Activated B cell treated with CpG ODN at 0.5 μM for 24 hours (primary cell): Measurements from ENCODE around the gene RPL22. TPM values are rescaled to one million over a fixed set of nuclear protein-coding genes. Genes with fewer than 3 reads are reported as not detected.

Experiments used
- ATAC-seq: fragments of 200-7000 bp; cut with Tn5 transposase; one replicate; pipeline ENCODE4 v1.10.0; 2021; ENCODE audit warnings: low read depth, mild to moderate bottlenecking, moderate library complexity
- CTCF ChIA-PET: fragments of 350-600 bp; sonication (Branson Sonifier 250); formaldehyde crosslinking; loops from one replicate; lab custom pipeline; 2021; ENCODE audit warnings: antibody characterized with exemption; lab: Charles Lee
- POLR2A ChIA-PET: fragments of 350-600 bp; sonication (Branson Sonifier 250); formaldehyde crosslinking; loops from one replicate; lab custom pipeline; 2021; ENCODE audit warnings: antibody characterized with exemption; lab: Charles Lee
- DNase-seq: peaks from one replicate; pipeline ENCODE4 v3.0.0; 2022
- H3K27ac Mint-ChIP-seq: one replicate; pipeline ENCODE4 v1.8.0; 2020; ENCODE audit warnings: mixed read lengths
- H3K27me3 Mint-ChIP-seq: one replicate; pipeline ENCODE4 v1.8.0; 2021; ENCODE audit warnings: mixed read lengths
- H3K36me3 Mint-ChIP-seq: one replicate; pipeline ENCODE4 v1.8.0; 2021; ENCODE audit warnings: low read depth, mixed read lengths
- H3K4me1 Mint-ChIP-seq: one replicate; pipeline ENCODE4 v1.8.0; 2021; ENCODE audit warnings: mixed read lengths
- H3K4me3 Mint-ChIP-seq: one replicate; pipeline ENCODE4 v1.8.0; 2020; ENCODE audit warnings: mild to moderate bottlenecking, mixed read lengths
- H3K9me3 Mint-ChIP-seq: one replicate; pipeline ENCODE4 v1.8.0; 2020; ENCODE audit warnings: mixed read lengths
- CTCF ChIP-seq: fragments of 200-600 bp; IDR thresholded peaks from one replicate; pipeline ENCODE4 v1.8.0; 2022; ENCODE audit warnings: antibody characterized with exemption, mild to moderate bottlenecking
- intact Hi-C: fragments of 100-400 bp; cut with micrococcal nuclease; formaldehyde crosslinking; loops from one replicate; pipeline ENCODE4 v1.15.1; 2024
- total RNA-seq: library from RNA; stranded (reverse); gene quantifications from 2 replicates; pipeline ENCODE4 v1.2.3, GENCODE V29; 2022

Gene RPL22
- total RNA-seq, 1 donor from 2014 or later: 621 TPM

DNA sequence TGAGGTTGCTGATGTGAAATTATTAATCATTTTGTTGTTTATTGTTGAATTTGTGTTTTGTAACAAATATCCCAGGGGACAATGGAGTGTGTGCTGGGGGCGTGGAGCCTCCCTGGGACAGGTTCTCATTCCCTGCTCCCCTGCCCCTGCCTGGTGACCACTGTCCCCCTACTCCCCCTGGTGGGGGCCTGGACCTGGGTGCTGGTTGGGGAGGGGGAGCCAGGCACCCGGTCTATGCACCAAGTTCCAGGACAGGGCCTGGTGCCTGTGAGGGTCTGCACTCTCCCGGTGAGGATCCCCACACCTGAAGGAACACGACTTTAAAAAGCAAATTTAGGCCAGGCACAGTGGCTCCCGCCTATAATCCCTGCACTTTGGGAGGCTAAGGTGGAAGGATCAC, 61.6 kb downstream of the RPL22 start:
- Mint-ChIP-seq H3K27me3 (peaks cover 6% of the 10 kb centered on the region), H3K9me3 (no peaks in the 10 kb centered on the region), H3K4me1 (no peaks in the 10 kb centered on the region), H3K4me3 (no peak overlapping the region), H3K36me3 (no peaks in the 10 kb centered on the region), H3K27ac (no peak overlapping the region)
- no peak for TF ChIP-seq CTCF
- no peak for ATAC-seq
- CTCF ChIA-PET: no interaction called here
- no peak for DNase-seq
- intact Hi-C loops: no loop called here
- POLR2A ChIA-PET: no interaction called here

GRCh38 chr1:6136516-6137220, 62.7 kb downstream of the RPL22 start:
- DNase-seq (no peak), ATAC-seq (no peak)
- TF ChIP-seq CTCF: no peak
- no peaks in the 10 kb centered on the region for H3K4me1 Mint-ChIP-seq
- peaks cover 4% of the 10 kb centered on the region for H3K27me3 Mint-ChIP-seq
- intact Hi-C loops: no loop called here
- ChIA-PET CTCF (no interaction called here), POLR2A (no interaction called here)
- no peaks in the 10 kb centered on the region for H3K36me3 Mint-ChIP-seq
- peaks cover 8% of the 10 kb centered on the region for H3K9me3 Mint-ChIP-seq
- H3K27ac Mint-ChIP-seq: no peak overlapping the region
- no peak overlapping the region for H3K4me3 Mint-ChIP-seq

Other genes with a start within 250 kb of the RPL22 start
- gene NPHP4, start 207.2 kb downstream of the RPL22 start, total RNA-seq: 6.2 and 8.0 TPM in 2 replicates
- 101 and 121 TPM in 2 replicates for gene KCNAB2, start 153.7 kb downstream of the RPL22 start, total RNA-seq
- 0.31 and 0.49 TPM in 2 replicates for gene CHD5, start 19.3 kb downstream of the RPL22 start, total RNA-seq
- gene RNF207, start 6.5 kb upstream of the RPL22 start, total RNA-seq: 3.3 and 4.1 TPM in 2 replicates
- gene ICMT, start 36.4 kb upstream of the RPL22 start, total RNA-seq: 14.8 and 15.7 TPM in 2 replicates
- gene HES3, start 44.6 kb upstream of the RPL22 start, total RNA-seq: not detected in 2 replicates
- gene GPR153, start 61.5 kb upstream of the RPL22 start, total RNA-seq: 0.12 and 0.22 TPM in 2 replicates
- 12.3 and 12.7 TPM in 2 replicates for gene ACOT7, start 194.2 kb upstream of the RPL22 start, total RNA-seq
- not detected in 2 replicates for gene HES2, start 220.3 kb upstream of the RPL22 start, total RNA-seq
- gene ESPN, start 225.2 kb upstream of the RPL22 start, total RNA-seq: 0.18 TPM in 1 of 2 replicates, not detected in the other